Pons (tissue), 1 donor: Measurements from ENCODE around the gene MIA.
"Not testable (repeated sequence)": the region's sequence is repeated elsewhere in the genome, so short reads cannot be mapped to it uniquely, and the experiment has no call there.

ENCODE experiments used
- DNase-seq: peaks from one replicate; pipeline ENCODE4 v3.0.0-alpha.2; 2016; ENCODE audit warnings: low spot score

The MIA gene

GRCh38 chr19:40774916-40775631 is at the start of gene MIA:
MIA (plus strand) TSS chr19:40775521; CDS start chr19:40775543, 22 bp downstream.
- DNase-seq = no peak

DNA sequence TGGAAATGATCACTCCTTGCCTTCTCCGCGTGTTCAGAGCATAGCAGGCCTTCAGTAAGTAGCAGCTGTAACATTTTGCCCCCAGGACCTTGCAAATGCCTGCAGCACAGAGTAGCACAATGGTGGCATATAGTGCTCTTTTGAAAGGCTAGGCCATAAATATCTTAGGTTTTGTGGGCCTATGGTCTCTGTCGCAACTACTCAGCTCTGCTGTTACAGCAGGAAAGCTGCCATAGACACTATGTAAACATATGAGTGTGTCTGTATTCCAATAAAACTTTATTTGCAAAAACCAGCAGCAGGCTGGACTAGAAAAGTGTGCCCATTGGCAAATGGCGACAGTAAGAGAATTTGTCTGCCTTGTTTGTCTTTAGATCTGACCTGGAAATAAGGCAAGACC is 49.0 kb upstream of the MIA start:
- no peak for DNase-seq

GRCh38 chr19:40730065-40730464 is 45.3 kb upstream of the MIA start:
- not testable (repeated sequence) for DNase-seq

GRCh38 chr19:40732304-40732703 is 43.0 kb upstream of the MIA start:
- not testable (repeated sequence) for DNase-seq

DNA sequence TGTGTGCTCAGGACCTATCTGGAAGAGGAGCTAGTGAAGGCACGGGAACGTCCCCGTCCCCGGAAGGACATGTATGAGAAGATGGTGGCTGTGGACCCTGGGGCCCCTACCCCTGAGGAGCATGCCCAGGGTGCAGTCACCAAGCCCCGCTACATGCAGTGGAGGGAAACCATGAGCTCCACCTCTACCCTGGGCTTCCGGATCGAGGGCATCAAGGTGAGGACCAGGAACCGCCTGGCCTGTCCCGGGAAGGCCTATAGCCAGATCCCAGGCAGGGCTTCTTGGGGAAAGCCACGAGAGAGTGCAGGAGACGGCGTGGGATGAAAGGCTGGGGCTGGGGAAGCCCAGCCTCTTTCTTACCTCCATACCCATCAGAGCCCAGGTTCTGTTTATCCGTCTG is 42.2 kb upstream of the MIA start:
- no peak for DNase-seq

GRCh38 chr19:40735013-40735771 is 40.1 kb upstream of the MIA start:
- DNase-seq = no peak

- no peak for DNase-seq
Measured at GRCh38 chr19:40736661-40737060, 38.7 kb upstream of the MIA start.

DNA sequence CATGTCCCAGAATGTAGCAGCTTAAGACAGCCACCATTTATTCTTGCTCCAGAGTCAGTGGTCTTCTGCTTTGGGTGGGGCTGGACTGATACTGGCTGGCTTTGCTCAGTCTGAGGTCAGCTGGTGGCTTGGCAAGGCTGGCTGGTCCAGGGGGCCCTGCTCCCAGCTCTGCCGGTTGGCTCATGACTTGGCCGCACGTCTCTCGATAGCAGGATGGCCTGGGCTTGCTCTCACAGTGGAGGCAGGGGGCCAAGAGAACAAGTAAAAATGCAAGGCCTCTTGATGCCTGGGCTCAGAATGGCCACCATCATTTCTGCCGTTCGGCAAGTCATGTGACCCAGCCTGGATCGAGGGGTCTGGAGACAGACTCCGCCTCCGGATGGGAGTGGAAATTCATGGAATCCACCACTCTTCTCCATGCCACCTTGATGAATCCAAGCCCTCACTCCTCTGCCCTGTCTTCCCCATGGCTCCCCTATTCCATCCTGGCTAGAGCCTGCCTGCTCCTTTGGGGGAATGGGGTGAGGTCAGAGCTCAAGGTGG is 38.1 kb upstream of the MIA start:
- DNase-seq = no peak

DNA sequence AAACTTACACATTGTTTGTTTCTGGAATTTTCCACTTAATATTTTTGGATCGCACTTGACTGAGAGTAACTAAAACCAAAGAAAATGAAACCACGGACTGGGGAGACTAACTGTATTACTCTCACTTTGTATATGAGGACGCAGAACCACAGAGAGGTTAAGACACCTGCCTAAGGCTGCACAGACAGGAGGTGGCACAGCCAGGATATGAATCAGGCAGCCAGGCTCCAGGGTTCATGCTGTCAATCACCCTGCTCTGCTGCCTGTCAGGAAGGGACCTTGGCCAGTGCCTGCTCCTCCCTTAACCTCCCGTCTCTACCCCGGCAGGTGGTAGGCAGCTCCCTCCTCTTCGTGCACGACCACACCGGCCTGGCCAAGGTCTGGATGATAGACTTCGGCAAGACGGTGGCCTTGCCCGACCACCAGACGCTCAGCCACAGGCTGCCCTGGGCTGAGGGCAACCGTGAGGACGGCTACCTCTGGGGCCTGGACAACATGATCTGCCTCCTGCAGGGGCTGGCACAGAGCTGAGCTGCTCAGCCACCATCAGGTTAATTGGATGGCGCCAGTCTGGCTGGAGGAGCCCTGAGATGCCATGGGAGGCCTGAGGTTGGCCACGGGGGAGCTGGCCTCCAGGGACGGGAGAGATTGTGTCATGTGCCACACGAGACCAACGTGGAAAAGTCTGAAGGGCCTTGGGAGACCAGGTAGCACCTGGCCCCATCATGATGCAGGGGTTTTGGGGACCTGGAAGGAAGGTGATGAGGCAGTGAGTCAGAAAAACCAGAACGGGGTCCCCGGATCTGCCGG is 36.1 kb upstream of the MIA start:
- DNase-seq = no peak

DNA sequence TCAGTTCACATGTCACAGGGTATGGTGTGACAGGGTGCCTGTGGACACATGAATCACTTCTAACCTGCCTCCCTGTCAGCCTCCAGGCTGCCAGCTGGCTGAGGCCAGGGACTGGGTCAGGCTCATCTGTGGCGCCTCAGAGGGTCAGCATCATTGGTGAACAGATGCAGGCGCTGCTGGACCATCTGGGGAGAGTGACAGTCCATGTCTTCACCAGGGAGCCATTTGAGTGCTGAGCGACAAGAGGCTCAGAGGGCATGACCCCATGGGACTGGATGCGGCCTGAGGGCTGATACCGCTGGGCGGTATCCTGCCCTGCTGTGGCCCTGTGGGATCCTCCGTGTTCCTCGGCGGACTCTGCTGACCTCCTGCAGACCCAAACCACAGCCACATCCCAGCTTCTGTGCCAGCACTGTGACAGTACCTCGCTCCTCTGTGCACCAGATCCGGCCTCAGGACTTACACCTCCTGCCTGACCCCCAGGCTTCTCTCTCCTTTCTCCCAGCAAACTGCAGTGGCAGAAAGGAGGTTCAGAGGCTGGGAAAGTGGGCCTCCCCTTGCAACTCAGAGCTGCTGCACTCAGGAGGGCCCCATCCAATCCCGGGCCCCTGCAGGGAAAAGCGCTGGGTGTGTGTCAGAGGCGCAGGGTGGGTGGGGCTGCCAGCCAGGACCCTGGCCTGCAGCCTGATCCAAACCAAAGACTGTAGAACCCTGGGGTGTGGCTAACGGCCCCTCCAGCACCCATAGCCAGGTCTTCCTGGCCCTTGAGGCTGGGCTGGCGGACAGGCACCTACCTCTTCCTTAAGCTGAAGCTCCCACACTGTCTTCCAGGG is 35.2 kb upstream of the MIA start:
- no peak for DNase-seq

DNA sequence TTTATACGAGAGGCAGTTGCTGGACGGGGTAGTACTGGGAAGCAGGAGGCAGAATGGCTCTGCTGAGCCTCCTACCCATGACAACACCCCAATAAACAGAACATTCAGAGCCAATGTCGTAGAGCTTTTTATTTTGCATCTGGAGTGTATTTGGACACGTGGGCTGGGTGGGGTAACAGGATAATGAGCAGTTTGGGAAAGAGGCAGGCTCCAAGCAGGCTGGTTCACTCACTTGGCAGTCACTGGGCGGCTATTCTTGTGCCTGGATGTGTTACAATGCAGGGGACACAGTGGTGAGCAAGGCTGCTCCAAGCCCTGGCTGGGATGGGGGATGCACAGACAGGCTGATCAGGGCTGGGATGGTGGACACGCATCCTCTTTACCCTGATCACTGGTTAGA is 34.6 kb upstream of the MIA start:
- DNase-seq = no peak

DNA sequence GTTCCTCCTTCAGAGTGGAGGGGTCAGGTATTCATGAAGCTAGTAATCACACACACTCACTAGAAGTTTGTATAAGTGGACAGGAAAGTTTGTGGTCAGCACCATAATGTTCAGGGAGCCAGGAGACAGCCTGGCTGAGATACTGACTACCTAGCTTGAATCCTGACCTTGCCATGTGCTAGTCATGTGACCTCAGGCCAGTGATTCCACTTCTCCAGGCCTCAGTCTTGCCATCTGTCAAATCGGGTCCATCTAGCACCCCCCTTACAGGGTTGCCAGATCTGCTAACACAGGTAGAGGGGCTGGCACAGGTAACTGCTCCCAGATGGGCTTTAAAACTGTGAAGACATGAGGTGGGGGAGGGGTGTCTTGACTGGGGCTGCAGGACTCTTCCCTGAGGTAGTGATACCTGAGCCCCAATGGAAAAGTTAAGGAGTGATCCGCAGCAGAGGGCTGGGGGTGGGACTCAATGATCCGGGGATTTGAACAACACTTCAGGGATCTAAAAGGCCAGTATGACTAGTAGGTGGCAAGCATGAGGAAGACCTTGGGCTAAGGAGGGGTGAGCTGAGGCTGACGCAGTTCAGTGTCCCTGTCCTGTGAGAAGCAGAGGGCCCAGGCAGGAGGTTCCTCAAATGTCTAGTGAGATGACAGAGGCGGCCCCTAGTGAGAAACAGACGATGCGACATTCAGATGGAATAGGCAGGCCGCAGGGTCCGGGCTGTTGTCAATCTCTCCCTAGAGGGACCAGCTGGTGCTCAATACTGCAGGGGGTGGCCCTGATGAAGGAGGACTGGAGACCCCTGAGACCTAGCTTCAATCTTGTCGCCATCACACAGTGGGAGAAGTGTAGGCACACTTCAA is 33.6 kb upstream of the MIA start:
- DNase-seq = no peak

- DNase-seq = no peak
Measured at GRCh38 chr19:40742477-40742876, 32.8 kb upstream of the MIA start.

GRCh38 chr19:40742886-40743285 is 32.4 kb upstream of the MIA start:
- DNase-seq = no peak

DNA sequence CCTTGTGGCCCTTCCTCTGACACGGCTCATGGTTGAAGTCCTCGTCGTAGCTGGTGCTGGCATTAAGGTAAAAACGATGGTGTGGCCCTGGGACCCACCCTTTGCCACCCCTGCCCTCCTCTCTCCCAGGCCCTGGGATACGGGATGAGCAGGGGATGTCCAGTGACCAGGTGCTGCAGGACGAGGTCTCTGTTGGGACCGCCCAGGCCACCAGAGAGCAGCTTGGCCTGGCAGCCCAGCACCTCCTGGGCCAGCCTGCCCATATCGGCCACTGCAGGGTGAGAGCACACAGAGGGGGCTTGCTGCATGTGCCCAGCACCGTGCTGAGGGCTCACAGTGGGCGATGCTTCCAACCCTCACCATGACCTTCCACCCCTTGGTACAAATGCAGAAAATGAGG is 31.4 kb upstream of the MIA start:
- DNase-seq = no peak

GRCh38 chr19:40744554-40745401 is 30.5 kb upstream of the MIA start:
- DNase-seq = no peak

GRCh38 chr19:40745402-40745780 is 29.9 kb upstream of the MIA start:
- DNase-seq = no peak

- no peak for DNase-seq
Measured at GRCh38 chr19:40747536-40747935, 27.8 kb upstream of the MIA start.

DNA sequence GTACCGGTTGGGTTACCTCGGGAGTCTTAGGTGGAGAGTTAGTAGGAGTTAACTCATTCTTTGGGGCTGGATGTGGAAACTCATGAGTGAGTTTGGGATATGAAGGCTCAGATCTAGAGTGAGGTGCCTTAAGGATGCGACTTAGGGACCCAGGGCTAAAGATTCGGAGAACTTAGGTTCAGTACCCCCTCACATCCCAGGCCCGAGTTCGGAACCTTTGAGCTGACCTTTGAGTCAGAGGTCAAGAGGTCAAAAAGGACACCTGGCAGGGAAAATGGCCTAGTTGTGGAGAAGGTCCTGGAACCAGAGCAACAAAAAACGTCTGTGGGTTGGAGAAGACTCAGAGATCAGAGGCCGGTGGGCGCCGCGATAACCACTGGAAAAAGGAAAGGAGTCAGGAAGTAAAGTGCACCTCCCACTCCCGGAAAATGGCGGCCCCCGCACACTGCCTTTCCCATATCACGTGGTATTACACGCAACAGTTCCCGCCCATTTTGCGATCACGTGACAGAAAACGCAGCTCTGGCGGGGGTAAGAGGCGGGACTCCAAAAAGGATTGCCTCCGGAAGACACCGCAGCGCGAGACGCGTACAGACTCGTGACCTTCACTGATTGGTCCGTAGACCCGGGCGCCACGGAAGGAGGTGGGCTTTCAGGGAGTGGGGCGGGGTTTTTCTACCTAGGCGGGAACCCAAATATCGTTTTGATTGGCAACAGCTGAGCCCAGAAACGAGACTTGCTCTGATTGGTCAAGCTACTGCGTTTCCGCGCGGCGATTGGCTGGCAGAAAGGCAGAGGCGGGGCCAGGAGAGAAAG is 25.1 kb upstream of the MIA start, which contains the start of gene ACTMAP:
TSS of gene ACTMAP (minus strand) at position 420 of the 816 bp plus-strand sequence. CDS start 674 bp downstream, outside the sequence.
- DNase-seq = peak; percentile 100
